Iris pigment epithelial cell (primary cell): ENCODE measurements around the gene ORM1.
"Not testable (repeated sequence)": the region's sequence is repeated elsewhere in the genome, so short reads cannot be mapped to it uniquely, and the experiment has no call there.

ENCODE experiments used
- DNase-seq: peaks from one replicate; pipeline ENCODE4 v3.0.0-alpha.2; 2011; ENCODE audit warnings: low read depth

Gene ORM1

DNA sequence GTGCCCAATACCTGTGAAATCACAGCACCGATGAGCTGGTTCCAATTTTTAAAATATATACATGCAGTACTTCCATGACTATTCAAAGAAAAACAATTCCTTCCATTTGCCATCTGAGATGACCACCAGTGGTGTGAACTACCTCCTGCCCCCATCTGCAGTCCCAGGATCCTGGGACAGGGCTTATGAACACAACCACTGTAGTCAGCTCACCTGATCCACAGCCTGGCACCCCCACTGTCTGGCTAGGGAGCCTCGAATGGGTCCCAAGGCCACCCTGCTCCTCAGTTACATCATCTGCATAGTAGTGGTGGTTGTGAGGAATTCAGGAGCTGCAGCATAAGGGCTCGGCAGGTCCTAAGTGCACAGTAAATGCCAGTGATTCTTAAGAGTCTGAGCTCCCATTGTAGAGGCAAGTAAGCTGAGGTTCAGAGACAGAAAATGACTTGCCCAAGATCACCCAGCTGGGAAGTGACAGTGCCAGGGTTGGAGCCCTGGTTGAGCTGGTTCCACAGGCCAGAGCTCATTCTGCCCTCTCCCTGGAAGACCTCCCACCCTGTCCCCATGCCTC lies 2.9 kb downstream of the ORM1 start:
- DNase-seq = peak; percentile 34

DNA sequence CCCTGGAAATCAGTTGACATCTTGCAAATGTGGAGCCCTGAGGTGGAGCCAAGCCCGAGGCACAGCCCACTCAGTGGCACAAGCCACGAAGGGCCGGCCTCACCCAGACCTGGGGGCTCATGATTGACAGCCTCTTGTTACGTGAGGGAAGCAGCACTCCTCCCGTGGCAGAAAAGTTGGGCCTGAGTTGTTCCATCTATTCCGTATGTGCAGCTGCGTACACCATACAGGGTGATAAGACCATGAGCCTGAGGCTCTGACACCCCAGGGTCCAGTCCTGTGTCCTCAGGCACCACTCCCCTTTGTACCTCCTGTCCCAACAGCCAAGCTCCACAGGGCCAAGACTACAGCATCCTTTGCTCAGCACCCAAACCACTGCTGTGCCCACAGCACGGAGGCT lies 4.9 kb downstream of the ORM1 start:
- DNase-seq = no peak

DNA sequence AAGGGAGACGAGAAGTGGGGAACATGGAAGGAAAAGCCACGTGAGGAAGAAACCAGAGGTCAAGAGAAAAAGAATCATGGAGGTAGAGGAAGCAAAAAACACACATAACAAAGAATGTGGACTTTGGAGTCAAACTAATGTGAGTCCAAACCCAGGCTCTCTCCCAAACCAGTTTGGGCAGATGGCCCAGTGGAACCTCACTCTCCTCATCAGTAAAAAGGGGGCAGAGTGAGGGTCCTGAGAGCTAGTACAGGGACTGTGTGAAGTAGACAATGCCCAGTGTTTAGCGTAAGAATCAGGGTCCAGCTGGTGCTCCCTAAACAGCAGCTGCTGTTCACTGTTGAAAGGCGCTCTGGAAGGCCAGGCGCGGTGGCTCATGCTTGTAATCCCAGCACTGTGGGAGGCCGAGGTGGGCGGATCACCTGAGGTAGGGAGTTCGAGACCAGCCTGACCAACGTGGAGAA lies 5.5 kb downstream of the ORM1 start:
- DNase-seq = not testable (repeated sequence)

- not testable (repeated sequence) for DNase-seq
Observed at GRCh38 chr9:114328937-114329624, 6.2 kb downstream of the ORM1 start.

- DNase-seq = not testable (repeated sequence)
Observed at GRCh38 chr9:114329625-114330022, 6.7 kb downstream of the ORM1 start, which contains the start of gene ORM2. TSS of gene ORM2 (plus strand) at chr9:114329869. CDS start at chr9:114329905, 36 bp downstream.

- no peak for DNase-seq
Observed at GRCh38 chr9:114330636-114331035, 7.7 kb downstream of the ORM1 start.

GRCh38 chr9:114331229-114332195 lies 8.6 kb downstream of the ORM1 start:
- not testable (repeated sequence) for DNase-seq

- DNase-seq = not testable (repeated sequence)
Observed at GRCh38 chr9:114332474-114333040, 9.7 kb downstream of the ORM1 start.

DNA sequence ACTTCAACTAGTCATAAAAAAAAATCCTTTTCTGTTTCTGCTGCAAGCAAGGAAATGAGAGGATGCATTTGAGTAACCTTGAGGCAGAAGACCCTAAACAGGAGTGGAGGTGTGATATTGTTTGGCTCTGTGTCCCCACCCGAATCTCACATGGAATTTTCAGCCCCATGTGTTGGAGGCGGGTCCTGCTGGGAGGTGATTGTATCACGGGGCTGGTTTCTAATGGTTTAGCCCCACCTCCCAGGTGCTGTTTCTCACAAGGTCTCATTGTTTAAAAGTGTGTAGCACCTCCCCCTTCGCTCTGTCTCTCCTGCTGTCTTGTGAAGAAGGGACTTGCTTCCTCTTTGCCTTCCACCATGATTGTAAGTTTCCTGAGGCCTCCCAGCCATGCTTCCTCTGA lies 10.8 kb downstream of the ORM1 start:
- DNase-seq = not testable (repeated sequence)

- no peak for DNase-seq
Observed at GRCh38 chr9:114334490-114334889, 11.6 kb downstream of the ORM1 start.

DNA sequence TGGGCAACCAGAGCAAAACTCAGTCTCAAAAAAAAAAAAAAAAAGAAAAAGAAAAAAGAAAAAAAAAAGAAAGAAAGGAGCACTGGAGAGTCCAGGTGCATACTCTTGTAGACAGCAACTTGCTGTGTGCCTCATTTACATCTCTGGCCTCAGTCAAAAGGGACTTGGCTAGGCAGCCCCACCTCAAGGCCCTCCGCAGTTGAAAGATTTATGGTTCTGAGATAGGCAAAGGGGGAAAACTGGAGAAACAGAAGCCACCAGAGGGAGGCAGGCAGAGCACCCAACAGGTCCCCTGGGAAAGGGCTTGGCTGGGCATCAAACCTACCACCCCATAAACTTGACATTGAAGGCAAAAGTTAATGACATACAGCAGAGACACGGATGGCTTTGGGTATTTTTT lies 12.8 kb downstream of the ORM1 start:
- DNase-seq = no peak

- no peak for DNase-seq
Observed at GRCh38 chr9:114336157-114336556, 13.3 kb downstream of the ORM1 start.

DNA sequence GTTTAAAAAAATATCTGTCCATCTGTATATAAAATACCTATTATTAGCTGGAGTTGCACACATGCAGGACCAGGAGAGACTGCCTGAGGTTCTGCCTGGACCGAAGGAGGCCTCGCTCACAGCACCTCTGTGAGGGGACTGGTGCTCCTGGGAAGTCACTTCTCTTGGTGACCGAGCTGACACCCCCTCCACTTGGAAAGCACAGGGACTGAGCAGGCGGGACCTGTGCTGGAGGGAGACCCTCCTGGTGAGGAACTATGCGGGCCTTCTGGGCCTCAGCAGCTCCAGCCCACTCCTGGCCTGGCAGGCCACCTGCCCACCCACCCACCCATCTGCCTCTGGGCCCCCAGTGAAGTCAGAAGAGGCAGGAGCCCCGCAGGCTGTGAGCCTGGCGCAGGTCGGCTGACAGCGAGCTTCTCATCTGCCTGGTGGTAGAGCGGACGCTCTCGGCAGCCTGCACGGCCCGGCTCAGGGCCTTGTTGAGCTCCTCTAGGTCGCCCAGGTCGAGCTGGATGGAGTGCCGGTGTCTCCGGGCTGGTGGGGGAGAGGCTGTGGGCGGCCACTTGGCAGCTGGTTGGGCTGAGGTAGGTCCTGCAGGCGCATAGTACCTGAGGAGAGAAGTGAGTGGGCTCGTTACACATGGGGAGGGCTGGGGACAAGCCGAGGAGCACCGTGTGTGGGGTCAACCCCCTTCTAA lies 13.9 kb downstream of the ORM1 start:
- DNase-seq = no peak

- DNase-seq = no peak
Observed at GRCh38 chr9:114338187-114338586, 15.3 kb downstream of the ORM1 start.

DNA sequence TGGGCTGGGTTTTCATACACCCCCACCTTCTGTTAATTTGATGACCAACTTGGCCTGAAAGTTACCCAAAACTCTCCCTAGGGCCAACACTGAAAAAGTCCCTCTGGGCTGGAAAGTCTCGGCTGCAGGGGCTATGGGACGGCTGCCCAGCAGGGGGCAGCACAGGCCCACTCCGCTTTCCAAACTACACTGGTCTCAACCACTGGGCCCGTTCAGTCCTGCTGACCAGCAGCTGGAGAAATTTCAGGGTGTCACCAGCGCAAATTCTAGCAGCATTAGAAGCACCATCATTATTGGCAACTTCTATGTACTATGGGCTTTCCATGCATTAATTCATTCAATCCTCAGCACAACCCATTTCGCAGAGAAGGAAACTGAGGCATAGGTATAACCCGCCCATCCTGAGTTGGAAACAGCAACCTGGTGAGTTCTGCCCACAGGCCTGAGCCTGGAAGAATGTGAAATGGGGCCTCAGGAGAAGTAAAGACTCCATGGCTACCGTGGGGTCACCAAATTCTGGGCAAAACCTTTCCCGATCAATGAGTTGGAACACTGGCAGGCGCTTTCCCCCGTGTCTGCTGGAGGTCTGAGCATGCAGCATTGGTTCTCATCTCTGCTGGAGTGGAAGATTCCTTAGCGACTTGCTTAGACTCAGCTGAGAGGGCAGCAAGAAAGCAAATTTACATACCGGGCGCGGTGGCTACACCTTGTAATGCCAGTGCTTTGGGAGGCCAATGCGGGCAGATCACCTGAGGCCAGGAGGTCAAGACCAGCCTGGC lies 16.4 kb downstream of the ORM1 start:
- DNase-seq = peak; percentile 36

DNA sequence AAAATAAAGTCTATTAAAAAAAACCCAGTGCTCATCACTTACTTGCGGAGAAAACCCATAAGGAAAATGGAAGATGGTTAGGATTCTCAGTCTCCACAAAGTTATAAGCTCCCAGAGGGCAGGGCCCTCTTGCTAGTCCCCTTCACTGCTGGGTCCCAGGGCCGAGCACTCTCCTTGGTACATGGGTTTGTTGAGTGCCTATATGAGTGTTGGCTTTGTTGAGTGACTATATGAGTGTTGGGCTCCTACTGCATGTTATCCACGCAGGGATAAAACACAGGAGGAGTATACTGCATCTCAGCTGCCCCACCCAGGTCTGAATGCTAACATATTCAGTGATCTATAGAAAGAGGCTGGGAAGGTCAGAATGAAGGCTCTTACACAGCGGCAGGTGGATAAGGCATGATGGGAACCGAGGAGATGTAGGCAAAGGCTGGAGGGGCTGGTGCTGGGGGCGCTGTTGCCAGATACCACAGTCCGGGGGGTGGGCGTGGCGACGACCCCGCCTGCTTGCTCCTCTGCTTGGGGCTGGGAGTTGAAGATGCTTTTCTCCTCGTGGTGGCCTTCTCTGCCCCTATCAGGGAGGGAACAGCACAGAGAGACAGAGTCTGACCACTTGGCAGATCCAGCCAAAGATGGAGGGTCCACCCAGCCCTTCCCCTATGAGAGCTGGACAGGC lies 18.4 kb downstream of the ORM1 start:
- DNase-seq = no peak

DNA sequence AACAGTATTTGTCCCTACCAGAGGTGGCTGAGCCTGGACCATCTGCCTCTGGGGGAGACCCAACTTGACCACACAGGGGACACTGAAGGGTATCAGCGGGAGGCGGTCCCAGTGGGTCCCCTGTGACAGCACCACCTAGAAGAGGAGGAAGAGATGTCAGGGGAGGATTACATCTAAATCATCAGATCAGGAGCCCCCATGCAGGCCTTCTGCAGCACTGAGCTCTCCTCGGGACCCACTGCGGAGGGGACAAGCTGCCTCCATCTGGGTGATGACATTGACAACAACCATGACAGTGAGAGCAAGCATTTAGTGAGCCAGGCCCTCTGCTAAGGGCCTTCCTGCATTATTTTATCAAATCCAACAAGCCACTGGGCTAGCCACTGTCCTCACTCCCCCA lies 19.1 kb downstream of the ORM1 start:
- DNase-seq = no peak

DNA sequence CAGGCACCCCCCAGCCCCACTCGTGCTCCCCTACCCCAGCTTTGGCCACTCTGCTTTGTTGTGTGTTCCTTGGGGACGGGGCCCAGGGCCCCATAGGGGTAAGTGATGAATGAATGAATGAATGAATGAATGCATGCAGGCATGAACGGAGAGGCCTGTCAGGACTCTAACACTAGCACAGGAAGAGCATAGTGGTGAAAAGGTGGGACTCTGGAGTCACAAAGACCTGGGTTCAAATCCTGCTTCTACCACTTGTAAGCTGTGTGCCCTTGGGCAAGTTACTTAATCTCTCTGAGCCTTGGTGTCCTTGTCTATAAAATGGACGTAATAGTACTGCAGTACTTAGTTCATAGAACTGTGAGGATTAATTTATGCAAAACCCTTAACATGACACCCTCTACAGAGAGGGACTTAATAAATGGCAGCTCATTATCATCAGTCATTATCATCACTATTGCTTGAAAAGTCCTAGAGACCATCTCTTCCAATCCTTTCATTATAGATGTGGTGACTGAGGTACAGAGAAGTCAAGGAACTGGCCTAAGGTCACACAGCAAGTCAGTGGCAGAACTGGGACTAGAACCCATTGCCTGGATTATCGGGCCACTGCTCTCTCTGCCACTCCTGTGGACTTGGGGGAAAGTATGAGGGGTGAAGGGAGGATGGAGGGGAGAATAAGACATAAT lies 20.0 kb downstream of the ORM1 start:
- no peak for DNase-seq

- DNase-seq = no peak
Observed at GRCh38 chr9:114343471-114344187, 20.7 kb downstream of the ORM1 start.
